Activated CD8-positive, alpha-beta T cell treated with anti-CD3 and anti-CD28 coated beads for 36 hours (primary cell): Measurements from ENCODE around the gene ID3. TPM values are rescaled to one million over a fixed set of nuclear protein-coding genes. Genes with fewer than 3 reads are reported as not detected.
A peak's percentile ranks its signal among the peaks of the same experiment; 100 is the strongest.

ENCODE experiments used
- ATAC-seq: fragments of 200-7000 bp; cut with Tn5 transposase; one replicate; pipeline ENCODE4 v1.10.0; 2021; ENCODE audit warnings: mild to moderate bottlenecking, moderate library complexity
- CTCF ChIA-PET: fragments of 350-600 bp; sonication (Branson Sonifier 250); formaldehyde crosslinking; loops from one replicate; lab custom pipeline; 2021; ENCODE audit warnings: antibody characterized with exemption; lab: Charles Lee
- POLR2A ChIA-PET: fragments of 350-600 bp; sonication (Branson Sonifier 250); formaldehyde crosslinking; loops from one replicate; lab custom pipeline; 2021; ENCODE audit warnings: antibody characterized with exemption; lab: Charles Lee
- DNase-seq: peaks from one replicate; pipeline ENCODE4 v3.0.0-alpha.2; 2020
- H3K27ac Mint-ChIP-seq: one replicate; pipeline ENCODE4 v1.8.0; 2021; ENCODE audit warnings: mild to moderate bottlenecking, mixed read lengths
- H3K27me3 Mint-ChIP-seq: one replicate; pipeline ENCODE4 v1.8.0; 2021; ENCODE audit warnings: mixed read lengths
- H3K36me3 Mint-ChIP-seq: one replicate; pipeline ENCODE4 v1.8.0; 2021; ENCODE audit warnings: low read depth, mixed read lengths
- H3K4me1 Mint-ChIP-seq: one replicate; pipeline ENCODE4 v1.8.0; 2021; ENCODE audit warnings: low read depth, mixed read lengths
- H3K4me3 Mint-ChIP-seq: one replicate; pipeline ENCODE4 v1.8.0; 2021; ENCODE audit warnings: mild to moderate bottlenecking, moderate library complexity, mixed read lengths
- H3K9me3 Mint-ChIP-seq: one replicate; pipeline ENCODE4 v1.8.0; 2021; ENCODE audit warnings: mixed read lengths
- intact Hi-C: fragments of 100-400 bp; cut with micrococcal nuclease; formaldehyde crosslinking; loops from one replicate; pipeline ENCODE4 v1.10.0; 2022
- total RNA-seq, 2 experiments: library from RNA; stranded (reverse); gene quantifications; one replicate each; pipeline ENCODE4 v1.2.3, GENCODE V29; 2021
- TF ChIP-seq, protein P1 (sequence below): fragments of 200-600 bp; IDR thresholded peaks from one replicate; pipeline ENCODE4 v1.8.0; 2022; ENCODE audit warnings: antibody characterized with exemption, mild to moderate bottlenecking

Gene ID3
- total RNA-seq, 2 experiments from 2014 or later = 70.4 to 74.3 TPM

DNA sequence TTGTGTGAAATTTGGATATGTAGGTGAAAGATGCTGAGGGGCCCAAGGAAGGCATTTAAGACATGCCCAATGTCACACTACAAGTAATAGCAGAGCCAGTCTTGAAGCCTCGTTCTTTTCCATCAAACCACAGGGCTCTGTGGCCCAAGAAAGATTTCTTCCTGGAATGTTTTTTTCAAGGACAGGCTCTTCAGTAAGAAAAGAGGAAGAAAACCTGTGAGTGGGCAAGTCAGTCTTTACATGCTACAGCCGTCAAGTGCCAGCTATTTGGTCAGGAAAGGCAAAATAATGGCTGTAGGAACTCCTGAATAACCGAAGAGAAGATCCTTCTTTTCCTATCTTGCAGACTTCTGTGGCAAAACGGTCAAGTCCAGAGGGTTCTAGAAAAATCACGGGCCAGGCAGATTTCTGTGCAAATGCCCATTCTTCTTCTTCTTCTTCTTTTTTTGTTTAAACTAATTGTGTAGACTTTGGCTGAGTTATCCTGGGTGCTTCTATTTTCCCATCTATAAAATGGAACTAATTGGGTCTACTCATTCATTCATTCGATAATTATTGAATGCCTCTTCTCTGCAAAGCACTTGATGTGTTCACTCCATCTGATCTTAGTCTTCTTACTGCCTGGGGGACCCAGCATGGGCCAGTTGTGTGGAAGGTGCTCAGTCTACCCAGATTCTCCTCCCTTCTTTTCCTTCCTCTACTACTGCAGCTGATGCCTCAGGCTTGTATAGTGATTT, 1.9 kb upstream of the ID3 start:
- DNase-seq = no peak

GRCh38 chr1:23559985-23560741, 862 bp upstream of the ID3 start:
- ATAC-seq (no peak), DNase-seq (no peak)
- Mint-ChIP-seq H3K9me3 (no peaks in the 10 kb centered on the region), H3K4me1 (peaks cover 51% of the 10 kb centered on the region), H3K27me3 (peaks cover 3% of the 10 kb centered on the region), H3K27ac (peak overlapping the region; percentile 80), H3K4me3 (peak overlapping the region; percentile 89), H3K36me3 (peaks cover 28% of the 10 kb centered on the region)
- POLR2A ChIA-PET = interaction anchor here (0.9 to 5.2 kb wide), 18 partner anchors 10 to 139 kb away, joined by 3 to 40 read pairs (median 5); partner anchors contain the start of gene E2F2
- TF ChIP-seq, protein P1, sequence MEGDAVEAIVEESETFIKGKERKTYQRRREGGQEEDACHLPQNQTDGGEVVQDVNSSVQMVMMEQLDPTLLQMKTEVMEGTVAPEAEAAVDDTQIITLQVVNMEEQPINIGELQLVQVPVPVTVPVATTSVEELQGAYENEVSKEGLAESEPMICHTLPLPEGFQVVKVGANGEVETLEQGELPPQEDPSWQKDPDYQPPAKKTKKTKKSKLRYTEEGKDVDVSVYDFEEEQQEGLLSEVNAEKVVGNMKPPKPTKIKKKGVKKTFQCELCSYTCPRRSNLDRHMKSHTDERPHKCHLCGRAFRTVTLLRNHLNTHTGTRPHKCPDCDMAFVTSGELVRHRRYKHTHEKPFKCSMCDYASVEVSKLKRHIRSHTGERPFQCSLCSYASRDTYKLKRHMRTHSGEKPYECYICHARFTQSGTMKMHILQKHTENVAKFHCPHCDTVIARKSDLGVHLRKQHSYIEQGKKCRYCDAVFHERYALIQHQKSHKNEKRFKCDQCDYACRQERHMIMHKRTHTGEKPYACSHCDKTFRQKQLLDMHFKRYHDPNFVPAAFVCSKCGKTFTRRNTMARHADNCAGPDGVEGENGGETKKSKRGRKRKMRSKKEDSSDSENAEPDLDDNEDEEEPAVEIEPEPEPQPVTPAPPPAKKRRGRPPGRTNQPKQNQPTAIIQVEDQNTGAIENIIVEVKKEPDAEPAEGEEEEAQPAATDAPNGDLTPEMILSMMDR = no peak
- intact Hi-C loops = loop anchor here (5.0 kb wide), 1 partner anchor 32 kb away; no protein-coding TSS in a partner anchor
- CTCF ChIA-PET = interaction anchor here (0.7 to 7.1 kb wide), 13 partner anchors 10 to 98 kb away, joined by 3 to 82 read pairs (median 6); no protein-coding TSS in a partner anchor

More for the DNA sequence above, 1.9 kb upstream of the ID3 start:
- POLR2A ChIA-PET = interaction anchor here (5.2 kb wide), 1 partner anchor 31 kb away, joined by 40 read pairs; no protein-coding TSS in a partner anchor
- H3K4me1 Mint-ChIP-seq = peaks cover 40% of the 10 kb centered on the region
- intact Hi-C loops = no loop called here
- peaks cover 3% of the 10 kb centered on the region for H3K27me3 Mint-ChIP-seq
- no peak for ATAC-seq
- no peaks in the 10 kb centered on the region for H3K9me3 Mint-ChIP-seq
- H3K27ac Mint-ChIP-seq = no peak overlapping the region
- CTCF ChIA-PET = interaction anchor here (1.6 to 5.6 kb wide), 3 partner anchors 16 to 75 kb away, joined by 3 to 82 read pairs (median 3); no protein-coding TSS in a partner anchor
- no peak overlapping the region for H3K4me3 Mint-ChIP-seq
- TF ChIP-seq, protein P1 = no peak
- H3K36me3 Mint-ChIP-seq = peaks cover 26% of the 10 kb centered on the region

DNA sequence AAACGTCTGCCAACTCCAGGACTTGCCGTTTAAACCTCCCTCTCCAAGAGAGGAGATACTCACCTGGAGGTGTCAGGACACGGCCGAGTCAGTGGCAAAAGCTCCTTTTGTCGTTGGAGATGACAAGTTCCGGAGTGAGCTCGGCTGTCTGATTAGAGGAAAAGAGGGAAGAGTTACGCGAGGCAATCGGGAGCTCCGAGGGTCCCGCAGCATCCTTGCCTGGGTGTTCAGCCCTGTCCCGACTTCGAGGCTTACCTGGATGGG, 497 bp downstream of the ID3 start:
- ATAC-seq (no peak), DNase-seq (peak; percentile 38)
- intact Hi-C loops = loop anchor here (5.0 kb wide), 1 partner anchor 33 kb away; no protein-coding TSS in a partner anchor
- Mint-ChIP-seq H3K4me3 (peak overlapping the region; percentile 89), H3K27me3 (peaks cover 3% of the 10 kb centered on the region), H3K9me3 (no peaks in the 10 kb centered on the region), H3K4me1 (peaks cover 60% of the 10 kb centered on the region), H3K27ac (peak overlapping the region; percentile 80), H3K36me3 (peaks cover 28% of the 10 kb centered on the region)
- ChIA-PET POLR2A (interaction anchor here (0.7 to 5.2 kb wide), 24 partner anchors 11 to 257 kb away, joined by 3 to 40 read pairs (median 4); partner anchors contain the start of genes E2F2, HNRNPR and RPL11), CTCF (interaction anchor here (0.7 to 7.1 kb wide), 16 partner anchors 9 to 99 kb away, joined by 3 to 82 read pairs (median 5); no protein-coding TSS in a partner anchor)
- TF ChIP-seq, protein P1 = no peak

DNA sequence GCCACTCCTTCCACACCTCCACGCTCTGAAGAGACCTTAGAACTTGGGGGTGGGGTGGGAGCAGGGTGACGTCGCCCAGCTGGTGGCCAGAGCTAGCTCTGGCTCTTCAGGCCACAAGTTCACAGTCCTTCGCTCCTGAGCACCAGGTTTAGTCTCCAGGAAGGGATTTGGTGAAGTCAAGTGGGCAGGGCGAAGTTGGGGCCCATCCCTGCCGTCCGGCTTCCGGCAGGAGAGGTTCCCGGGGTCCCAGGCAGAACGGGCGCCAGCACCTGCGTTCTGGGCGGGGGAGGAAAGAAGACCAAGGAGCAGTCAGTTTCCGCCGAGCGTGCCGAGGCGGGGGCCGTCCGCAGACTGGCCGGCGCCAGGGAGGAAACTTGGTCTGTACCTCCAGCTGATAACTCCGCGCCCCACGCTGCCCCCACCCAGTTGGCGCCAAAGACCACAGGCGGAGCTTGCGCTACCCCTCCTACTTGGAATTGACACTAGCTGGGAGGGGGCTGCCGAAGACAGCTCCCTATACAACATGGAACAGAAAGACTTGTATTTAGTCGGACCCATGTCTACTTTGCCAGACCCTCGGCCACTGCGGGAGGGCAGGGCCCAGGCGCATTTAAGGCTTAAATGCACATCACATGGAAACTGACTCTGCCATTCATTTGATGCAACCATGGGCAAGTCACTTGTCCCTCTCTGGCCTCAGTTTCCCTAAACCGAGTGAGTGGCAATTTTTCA, 995 bp downstream of the ID3 start:
- peaks cover 59% of the 10 kb centered on the region for H3K4me1 Mint-ChIP-seq
- intact Hi-C loops = loop anchor here (5.0 kb wide), 1 partner anchor 34 kb away; no protein-coding TSS in a partner anchor
- DNase-seq (peak; percentile 60), ATAC-seq (no peak)
- H3K4me3 Mint-ChIP-seq = peak overlapping the region; percentile 89
- H3K27me3 Mint-ChIP-seq = peaks cover 3% of the 10 kb centered on the region
- ChIA-PET POLR2A (interaction anchor here (0.6 to 5.2 kb wide), 28 partner anchors 12 to 257 kb away, joined by 3 to 40 read pairs (median 4); partner anchors contain the start of genes HNRNPR, PITHD1 and RPL11), CTCF (interaction anchor here (0.9 to 7.1 kb wide), 14 partner anchors 8 to 78 kb away, joined by 3 to 82 read pairs (median 6); no protein-coding TSS in a partner anchor)
- H3K36me3 Mint-ChIP-seq = peaks cover 28% of the 10 kb centered on the region
- H3K27ac Mint-ChIP-seq = peak overlapping the region; percentile 80
- no peaks in the 10 kb centered on the region for H3K9me3 Mint-ChIP-seq
- TF ChIP-seq, protein P1 = no peak
